Lower leg skin (tissue), 3 donors: ENCODE data around the gene PZP.

Source experiments
- CTCF ChIP-seq, 3 donors: fragments of 450-650 bp; IDR thresholded peaks; one replicate each; pipeline ENCODE4 v1.5.1; 2016; ENCODE audit warnings: antibody characterized with exemption in 3 of 3, mild to moderate bottlenecking in 3 of 3, moderate library complexity in 2 of 3
- POLR2A ChIP-seq, 2 donors: fragments of 450-650 bp; IDR thresholded peaks; one replicate each; pipeline ENCODE4 v1.6.1; 2016 to 2017; ENCODE audit warnings: antibody characterized with exemption in 2 of 2, mild to moderate bottlenecking in 1 of 2, moderate library complexity in 1 of 2

DNA sequence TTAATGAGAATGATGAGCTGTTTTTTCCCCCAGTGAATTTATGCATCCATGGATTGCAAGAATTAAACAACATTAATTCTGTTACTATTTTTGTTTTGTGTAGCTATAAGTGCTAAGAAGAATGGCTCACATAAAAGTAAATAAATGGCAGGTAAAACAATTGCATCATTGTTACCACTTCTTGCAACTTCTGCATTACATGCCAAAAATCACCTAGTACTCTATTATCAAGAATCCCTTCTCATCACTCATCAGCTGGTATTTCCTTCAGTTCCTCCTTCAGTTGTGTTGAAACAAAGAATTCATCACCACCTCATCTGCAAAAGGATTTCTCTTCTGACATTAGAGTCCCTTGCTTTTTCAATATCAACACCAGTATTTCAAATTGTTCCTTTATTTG lies 93.2 kb downstream of the PZP start:
- TF ChIP-seq POLR2A (IDR thresholded peaks at IDR 0.05) (no peak), CTCF (IDR thresholded peaks at IDR 0.05) (no peak)
